SK-N-SH (cell line): Measurements from ENCODE around the gene TOM1L1. TPM values are rescaled to one million over a fixed set of nuclear protein-coding genes. Genes with fewer than 3 reads are reported as not detected.
A peak's percentile ranks its signal among the peaks of the same experiment; 100 is the strongest.

Experiments
- CTCF ChIA-PET: fragments of 300-600, 350-600 bp; formaldehyde crosslinking; extraction: SDS; loops from one replicate; lab custom pipeline; 2021; lab: Yijun Ruan, JAX
- POLR2A ChIA-PET: fragments of 350-600 bp; sonication (Branson Sonifier 250); formaldehyde crosslinking; extraction: SDS; loops from one replicate; lab custom pipeline; 2020; ENCODE audit warnings: antibody characterized with exemption, inconsistent platforms; lab: Yijun Ruan, JAX
- DNase-seq: peaks from one replicate; pipeline ENCODE4 v3.0.0; 2012
- H2AFZ ChIP-seq: fragments of 200-600 bp; sonication (generic); 2 replicates; pipeline ENCODE4 v1.8.1; 2016; ENCODE audit warnings: antibody characterized with exemption, mild to moderate bottlenecking, low read depth
- H3F3A ChIP-seq: fragments of 200-600 bp; sonication (generic); replicated peaks from 2 replicates; pipeline ENCODE3; 2016; ENCODE audit warnings: antibody characterized with exemption, mild to moderate bottlenecking; ENCODE audit not compliant: insufficient read depth
- H3K27ac ChIP-seq, 2 experiments: fragments of 200-500 bp in 1 of 2; fragments of 200-600 bp in 1 of 2; sonication (Bioruptor generic) in 1 of 2; sonication (generic), shearing (Covaris generic) in 1 of 2; 2 replicates each; pipeline versions ENCODE4 v1.5.1 to v1.6.1; 2014 to 2016; ENCODE audit warnings: low read depth in 2 of 2, inconsistent platforms in 1 of 2, low read length in 1 of 2, mild to moderate bottlenecking in 1 of 2, mixed read lengths in 1 of 2
- H3K27me3 ChIP-seq: fragments of 200-600 bp; sonication (generic), shearing (Covaris generic); 2 replicates; pipeline ENCODE4 v1.6.1; 2016; ENCODE audit warnings: mixed run types; ENCODE audit not compliant: insufficient read depth
- H3K36me3 ChIP-seq, 2 experiments: fragments of 200-500 bp in 1 of 2; fragments of 200-600 bp in 1 of 2; sonication (Bioruptor generic) in 1 of 2; sonication (generic) in 1 of 2; replicated peaks in 1 of 2; 2 replicates each; pipeline versions ENCODE3 to v1.5.1; 2014 to 2016; ENCODE audit warnings: low read length in 1 of 2, mild to moderate bottlenecking in 1 of 2; ENCODE audit not compliant: insufficient read depth in 2 of 2, control insufficient read depth in 1 of 2
- H3K4me1 ChIP-seq, 2 experiments: fragments of 200-500 bp in 1 of 2; fragments of 200-600 bp in 1 of 2; sonication (Bioruptor generic) in 1 of 2; sonication (generic), shearing (Covaris generic) in 1 of 2; 2 replicates each; pipeline versions ENCODE4 v1.5.1 to v1.6.1; 2014 to 2016; ENCODE audit warnings: low read depth in 1 of 2, low read length in 1 of 2, mixed run types in 1 of 2; ENCODE audit not compliant: insufficient read depth in 2 of 2, control insufficient read depth in 1 of 2
- H3K4me2 ChIP-seq: fragments of 200-600 bp; sonication (generic), shearing (Covaris generic); 2 replicates; pipeline ENCODE4 v1.6.1; 2017; ENCODE audit warnings: mixed run types
- H3K4me3 ChIP-seq, 2 experiments: fragments of 200-500 bp in 1 of 2; fragments of 200-600 bp in 1 of 2; sonication (Bioruptor generic) in 1 of 2; sonication (generic), shearing (Covaris generic) in 1 of 2; 2 replicates each; pipeline versions ENCODE4 v1.5.1 to v1.8.1; 2014 to 2016; ENCODE audit warnings: low read depth in 2 of 2, inconsistent platforms in 1 of 2, low read length in 1 of 2, mild to moderate bottlenecking in 1 of 2, mixed read lengths in 1 of 2, moderate library complexity in 1 of 2
- H3K79me2 ChIP-seq: fragments of 200-600 bp; sonication (generic); 2 replicates; pipeline ENCODE4 v1.8.1; 2017; ENCODE audit warnings: mild to moderate bottlenecking; ENCODE audit not compliant: insufficient read depth
- H3K9ac ChIP-seq: fragments of 200-600 bp; sonication (generic); 2 replicates; pipeline ENCODE4 v1.6.1; 2017; ENCODE audit warnings: mixed run types
- H3K9me2 ChIP-seq: fragments of 200-600 bp; sonication (generic); 2 replicates; pipeline ENCODE4 v1.6.1; 2017; ENCODE audit warnings: mixed run types
- H3K9me3 ChIP-seq: fragments of 200-600 bp; sonication (generic); 2 replicates; pipeline ENCODE4 v1.6.1; 2017; ENCODE audit warnings: mixed run types, mild to moderate bottlenecking, moderate library complexity
- H4K20me1 ChIP-seq: fragments of 200-600 bp; sonication (generic); 2 replicates; pipeline ENCODE4 v1.6.1; 2017; ENCODE audit warnings: mild to moderate bottlenecking, mixed run types; ENCODE audit not compliant: insufficient read depth
- CTCF ChIP-seq: fragments of 200-600 bp; sonication (generic); IDR thresholded peaks from 2 replicates; pipeline ENCODE4 v1.6.1; 2017; ENCODE audit warnings: antibody characterized with exemption, mild to moderate bottlenecking, moderate library complexity
- EP300 ChIP-seq, 2 experiments: IDR thresholded peaks; 2 replicates each; pipeline versions ENCODE4 v1.4.0 to v1.6.1; 2012; ENCODE audit warnings: borderline replicate concordance in 1 of 2, low read depth in 1 of 2, low read length in 1 of 2
- FOSL2 ChIP-seq: IDR thresholded peaks from 2 replicates; pipeline ENCODE4 v1.4.0; 2012; ENCODE audit warnings: low read depth, mild to moderate bottlenecking, moderate library complexity, borderline replicate concordance
- IRF3 ChIP-seq: fragments of 150-350 bp; IDR thresholded peaks from 2 replicates; pipeline ENCODE4 v1.6.1; 2016; ENCODE audit warnings: mild to moderate bottlenecking, low read depth, low read length
- JUND ChIP-seq: IDR thresholded peaks from 2 replicates; pipeline ENCODE4 v1.4.0; 2012
- PBX3 ChIP-seq: IDR thresholded peaks from 2 replicates; pipeline ENCODE4; 2012
- REST ChIP-seq: IDR thresholded peaks from 2 replicates; pipeline ENCODE4 v1.6.1; 2012; ENCODE audit warnings: mild to moderate bottlenecking, low read depth, low read length, moderate library complexity
- RXRA ChIP-seq: IDR thresholded peaks from 2 replicates; pipeline ENCODE4 v1.4.0; 2012; ENCODE audit warnings: low read depth, mild to moderate bottlenecking, borderline replicate concordance
- TAF1 ChIP-seq: IDR thresholded peaks from 2 replicates; pipeline ENCODE4 v1.6.1; 2012; ENCODE audit warnings: low read depth, mild to moderate bottlenecking, low read length, moderate library complexity, borderline replicate concordance
- TCF12 ChIP-seq: IDR thresholded peaks from 2 replicates; pipeline ENCODE4 v1.4.0; 2012
- WGBS: methylation state at CpG from one replicate; pipeline ENCODE4 v1.1.6; 2017; ENCODE audit warnings: low lambda C conversion rate; 5-methylcytosine and 5-hydroxymethylcytosine counted together
- polyA plus RNA-seq, 3 experiments: library from polyadenylated mRNA; depleted of rRNA; stranded (reverse); fragments of >200 nt; gene quantifications; 2 replicates each; pipeline ENCODE4 v1.2.3, GENCODE V29; 2012

Gene TOM1L1
- polyA plus RNA-seq, 1 of the 3 experiments (the other 2 are of a cell fraction): 46.5 TPM

GRCh38 chr17:54947396-54947795 is 46.7 kb downstream of the TOM1L1 start (continued):
- TF ChIP-seq REST: no peak

- CTCF ChIA-PET: no interaction called here
- Histone ChIP-seq H4K20me1 (no peaks in the 10 kb centered on the region), H3K79me2 (no peaks in the 10 kb centered on the region), H3K9me2 (no peaks in the 10 kb centered on the region), H3K27ac (peak overlapping the region in 1 of 2 experiments; percentile 38; a peak in 1 of 4 replicates), H3K36me3 (peaks cover 48 to 61% of the 10 kb centered on the region in 2 experiments), H3K9me3 (no peaks in the 10 kb centered on the region; the same call in 1 of the 2 replicates), H3K4me1 (no peaks in the 10 kb centered on the region), H3K4me2 (no peak overlapping the region), H3K9ac (no peak overlapping the region), H3K27me3 (no peaks in the 10 kb centered on the region), H2AFZ (no peak overlapping the region), H3F3A (peaks cover 5% of the 10 kb centered on the region), H3K4me3 (no peak overlapping the region)
- POLR2A ChIA-PET: no interaction called here
- TF ChIP-seq EP300 (IDR thresholded peaks at IDR 0.05; ENCODE audit: borderline replicate concordance in 1 of 2, low read depth in 1 of 2, low read length in 1 of 2): peak in 1 of 2 experiments; percentile 45; a peak in 1 of 4 replicates
- TF ChIP-seq TCF12: peak; percentile 47
- no peak for TF ChIP-seq IRF3
- no peak for TF ChIP-seq CTCF
- TF ChIP-seq PBX3: peak; percentile 82
- no peak for TF ChIP-seq TAF1
- 0 out of 2 replicates have a peak, but pooled peaks have one; percentile 48 for TF ChIP-seq JUND
- peak; percentile 67; the same call in 1 of the 2 replicates for TF ChIP-seq RXRA
- TF ChIP-seq FOSL2: peak; percentile 63; the same call in 1 of the 2 replicates
- 46% methylated on average over 5 of the region's 5 CpGs for WGBS
- no peak for DNase-seq
These were observed 47.7 kb downstream of the TOM1L1 start for GRCh38 chr17:54948380-54948779.
